ENCODE data around the gene SPATS2L. TPM values are rescaled to one million over a fixed set of nuclear protein-coding genes. Genes with fewer than 3 reads are reported as not detected.

SPATS2L gene
- total RNA-seq, 4 donors from 2014 or later: 51.9 to 151 (median 78.9) TPM

DNA sequence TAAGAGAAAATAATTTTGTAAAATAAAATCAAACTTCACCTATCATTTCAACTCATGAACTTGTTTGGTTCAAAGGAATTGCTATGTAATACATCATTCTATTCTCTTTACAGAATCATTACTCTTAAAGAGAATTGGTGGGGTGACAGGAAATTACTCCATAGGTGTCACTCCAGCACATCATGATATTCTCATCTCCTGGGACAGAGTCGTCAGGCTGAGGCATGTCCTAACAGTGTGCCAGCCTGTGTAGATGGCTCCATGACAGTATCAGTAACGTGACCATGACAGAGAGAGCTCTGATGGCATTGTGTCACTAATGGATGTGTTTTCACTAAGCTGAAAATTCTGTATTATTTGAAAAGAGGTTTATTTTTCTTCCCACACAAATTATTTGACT, 13.9 kb downstream of the SPATS2L start:
- no peak overlapping the region for H3K4me3 ChIP-seq
- no peaks in the 10 kb centered on the region for H3K27me3 ChIP-seq
- WGBS: 71% methylated on average over 2 of the region's 2 CpGs
- TF ChIP-seq EP300 (IDR thresholded peaks at IDR 0.05): no peak
- TF ChIP-seq, protein P1, sequence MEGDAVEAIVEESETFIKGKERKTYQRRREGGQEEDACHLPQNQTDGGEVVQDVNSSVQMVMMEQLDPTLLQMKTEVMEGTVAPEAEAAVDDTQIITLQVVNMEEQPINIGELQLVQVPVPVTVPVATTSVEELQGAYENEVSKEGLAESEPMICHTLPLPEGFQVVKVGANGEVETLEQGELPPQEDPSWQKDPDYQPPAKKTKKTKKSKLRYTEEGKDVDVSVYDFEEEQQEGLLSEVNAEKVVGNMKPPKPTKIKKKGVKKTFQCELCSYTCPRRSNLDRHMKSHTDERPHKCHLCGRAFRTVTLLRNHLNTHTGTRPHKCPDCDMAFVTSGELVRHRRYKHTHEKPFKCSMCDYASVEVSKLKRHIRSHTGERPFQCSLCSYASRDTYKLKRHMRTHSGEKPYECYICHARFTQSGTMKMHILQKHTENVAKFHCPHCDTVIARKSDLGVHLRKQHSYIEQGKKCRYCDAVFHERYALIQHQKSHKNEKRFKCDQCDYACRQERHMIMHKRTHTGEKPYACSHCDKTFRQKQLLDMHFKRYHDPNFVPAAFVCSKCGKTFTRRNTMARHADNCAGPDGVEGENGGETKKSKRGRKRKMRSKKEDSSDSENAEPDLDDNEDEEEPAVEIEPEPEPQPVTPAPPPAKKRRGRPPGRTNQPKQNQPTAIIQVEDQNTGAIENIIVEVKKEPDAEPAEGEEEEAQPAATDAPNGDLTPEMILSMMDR (IDR thresholded peaks at IDR 0.05): no peak
- no peak for TF ChIP-seq POLR2AphosphoS5 (IDR thresholded peaks at IDR 0.05)
- TF ChIP-seq POLR2A (IDR thresholded peaks at IDR 0.05; ENCODE audit: low read depth): no peak
- peak overlapping the region in 1 of 4 donors; percentile 15 for H3K27ac ChIP-seq (replicated peaks in 1 of 4)
- H3K4me1 ChIP-seq: peaks cover 19 to 63% (median 30%) of the 10 kb centered on the region in 4 donors
- H3K36me3 ChIP-seq: no peaks in the 10 kb centered on the region
- DNase-seq (ENCODE audit: extremely low spot score): no peak
- intact Hi-C loops (cut with DNase I): no loop called here
- H3K9me3 ChIP-seq: no peaks in the 10 kb centered on the region

DNA sequence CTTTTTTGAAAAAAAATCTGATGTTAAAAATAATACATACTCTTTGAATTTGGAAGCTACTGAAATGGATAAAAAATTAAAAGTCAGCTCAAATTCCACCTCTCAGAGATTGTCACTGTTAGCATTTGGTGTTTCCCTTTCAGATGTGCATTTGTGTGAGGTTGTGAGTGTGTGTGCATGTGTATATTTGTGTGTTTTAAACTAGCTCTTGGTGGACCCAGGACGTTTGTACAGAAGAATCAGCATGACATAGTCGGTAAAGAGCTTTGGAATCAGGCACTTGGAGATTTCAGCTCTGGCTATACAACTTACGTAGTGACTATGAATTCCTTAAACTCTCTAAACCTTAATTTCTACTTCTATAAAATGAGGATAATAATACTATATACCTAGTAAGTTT, 14.5 kb downstream of the SPATS2L start:
- TF ChIP-seq, protein P1 (IDR thresholded peaks at IDR 0.05): no peak
- TF ChIP-seq POLR2AphosphoS5 (IDR thresholded peaks at IDR 0.05) (no peak), EP300 (IDR thresholded peaks at IDR 0.05) (no peak), POLR2A (IDR thresholded peaks at IDR 0.05; ENCODE audit: low read depth) (no peak)
- H3K27ac ChIP-seq (replicated peaks in 1 of 4): no peak overlapping the region
- intact Hi-C loops (cut with DNase I): no loop called here
- 80% methylated on average over 3 of the region's 3 CpGs for WGBS
- DNase-seq (ENCODE audit: extremely low spot score): no peak
- no peaks in the 10 kb centered on the region for H3K27me3 ChIP-seq
- H3K36me3 ChIP-seq: no peaks in the 10 kb centered on the region
- peaks cover 19 to 60% (median 30%) of the 10 kb centered on the region in 4 donors for H3K4me1 ChIP-seq
- H3K9me3 ChIP-seq: no peaks in the 10 kb centered on the region
- no peak overlapping the region for H3K4me3 ChIP-seq

DNA sequence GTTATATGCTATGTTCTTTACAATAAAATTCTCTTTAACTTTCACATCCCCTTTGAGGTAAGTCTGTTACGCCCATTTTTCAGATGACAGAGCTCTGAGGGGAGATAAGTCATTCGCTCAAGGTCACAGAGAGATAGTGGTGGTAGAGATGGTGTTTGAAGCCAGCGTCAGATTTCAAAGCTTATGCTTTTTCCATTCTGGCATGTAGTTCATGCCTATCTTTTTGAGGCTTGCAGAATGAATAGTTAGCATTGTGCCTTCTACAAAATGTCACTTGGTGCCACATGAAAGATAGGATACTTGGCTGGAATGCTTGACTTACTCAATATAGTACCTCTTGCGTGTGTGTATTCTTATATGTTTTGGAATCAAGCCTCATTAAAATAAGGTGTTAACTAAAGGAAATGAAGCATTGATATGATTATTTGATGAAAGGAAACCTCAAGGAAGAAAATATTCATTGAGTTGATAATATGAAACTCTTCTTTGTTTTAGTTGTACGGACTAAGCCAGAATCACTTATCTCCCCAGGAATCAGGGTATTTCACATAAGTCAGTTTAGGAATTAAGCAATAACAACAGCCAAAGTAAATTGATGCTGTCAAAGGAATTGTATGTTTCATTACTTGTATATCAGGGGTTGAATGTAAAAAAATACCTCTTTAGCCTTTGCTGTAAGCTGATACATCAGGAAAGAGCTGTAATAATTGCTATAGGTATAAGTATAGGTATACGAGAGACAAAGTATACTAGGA, 15.5 kb downstream of the SPATS2L start:
- H3K4me3 ChIP-seq: no peak overlapping the region
- no peaks in the 10 kb centered on the region for H3K9me3 ChIP-seq
- H3K4me1 ChIP-seq: peaks cover 19 to 51% (median 30%) of the 10 kb centered on the region in 4 donors
- no peak for DNase-seq (ENCODE audit: extremely low spot score)
- 84% methylated on average over 6 of the region's 6 CpGs for WGBS
- no peaks in the 10 kb centered on the region for H3K36me3 ChIP-seq
- H3K27me3 ChIP-seq: no peaks in the 10 kb centered on the region
- intact Hi-C loops (cut with DNase I): no loop called here
- TF ChIP-seq, protein P1 (IDR thresholded peaks at IDR 0.05): no peak
- H3K27ac ChIP-seq (replicated peaks in 1 of 4): no peak overlapping the region

DNA sequence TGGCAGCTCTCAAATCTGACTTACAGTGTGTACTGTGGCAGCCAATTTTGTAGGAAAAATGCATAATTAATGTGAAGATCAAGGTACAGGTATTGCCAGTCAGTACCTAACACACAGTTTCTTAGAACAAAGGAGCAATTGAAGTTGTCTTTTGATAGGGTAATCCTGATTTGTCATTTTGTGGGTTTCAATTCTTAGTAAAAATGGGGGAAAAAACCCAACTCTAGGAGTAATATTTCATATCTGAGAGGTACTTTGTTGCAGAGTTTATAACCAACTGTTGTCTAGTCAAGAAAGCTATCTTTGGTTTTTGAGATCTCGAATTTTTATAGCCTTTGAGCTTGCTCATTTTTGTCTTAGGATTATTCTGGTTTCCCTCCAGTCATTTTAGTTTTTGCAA, 16.1 kb downstream of the SPATS2L start:
- no peaks in the 10 kb centered on the region for H3K9me3 ChIP-seq
- intact Hi-C loops (cut with DNase I): no loop called here
- no peaks in the 10 kb centered on the region for H3K27me3 ChIP-seq
- no peak overlapping the region for H3K4me3 ChIP-seq
- TF ChIP-seq POLR2AphosphoS5 (IDR thresholded peaks at IDR 0.05): no peak
- TF ChIP-seq EP300 (IDR thresholded peaks at IDR 0.05): no peak
- no peak for DNase-seq (ENCODE audit: extremely low spot score)
- peaks cover 15 to 44% (median 25%) of the 10 kb centered on the region in 4 donors for H3K4me1 ChIP-seq
- 81% methylated on average over 1 of the region's 1 CpG for WGBS
- H3K27ac ChIP-seq (replicated peaks in 1 of 4): no peak overlapping the region
- H3K36me3 ChIP-seq: no peaks in the 10 kb centered on the region

DNA sequence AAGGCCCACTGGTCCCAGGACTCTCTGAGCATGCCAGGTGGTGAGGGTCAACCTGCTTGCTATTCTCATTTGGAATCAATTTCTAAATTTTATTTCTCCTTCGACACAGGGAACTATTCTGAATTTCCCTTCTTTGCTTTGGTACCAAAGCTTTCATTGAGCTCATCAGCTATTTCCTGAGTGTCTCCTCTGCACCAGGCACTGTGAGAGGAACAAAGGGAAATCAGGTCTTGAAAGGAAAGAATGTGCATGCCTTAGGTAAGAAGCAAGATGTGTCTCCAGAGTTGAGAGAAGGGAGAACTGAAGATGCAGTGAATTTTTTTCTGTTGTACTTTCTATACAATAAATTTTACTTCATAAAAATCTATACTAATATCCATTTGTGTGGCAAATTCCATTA, 17.9 kb downstream of the SPATS2L start:
- DNase-seq (ENCODE audit: extremely low spot score): no peak
- H3K4me1 ChIP-seq: peaks cover 8 to 32% (median 16%) of the 10 kb centered on the region in 4 donors
- H3K27ac ChIP-seq (replicated peaks in 1 of 4): no peak overlapping the region
- no peak overlapping the region for H3K4me3 ChIP-seq
- intact Hi-C loops (cut with DNase I): no loop called here
- TF ChIP-seq, protein P1 (IDR thresholded peaks at IDR 0.05): no peak
- TF ChIP-seq EP300 (IDR thresholded peaks at IDR 0.05) (no peak), POLR2AphosphoS5 (IDR thresholded peaks at IDR 0.05) (no peak), POLR2A (IDR thresholded peaks at IDR 0.05; ENCODE audit: low read depth) (no peak)
- no peaks in the 10 kb centered on the region for H3K27me3 ChIP-seq
- WGBS: 79% methylated on average over 1 of the region's 1 CpG
- no peaks in the 10 kb centered on the region for H3K9me3 ChIP-seq
- no peaks in the 10 kb centered on the region for H3K36me3 ChIP-seq

All from esophagus muscularis mucosa (tissue), 4 donors.